Stimulated activated CD4-positive, alpha-beta T cell treated with anti-CD3 and anti-CD28 coated beads, Interleukin-4, amount 100 ng/mL, for 24 hours (primary cell): ENCODE measurements around the gene CELF2.

Experiments
- DNase-seq: peaks from one replicate; pipeline ENCODE4 v3.0.0-alpha.2; 2020

CELF2 gene

DNA sequence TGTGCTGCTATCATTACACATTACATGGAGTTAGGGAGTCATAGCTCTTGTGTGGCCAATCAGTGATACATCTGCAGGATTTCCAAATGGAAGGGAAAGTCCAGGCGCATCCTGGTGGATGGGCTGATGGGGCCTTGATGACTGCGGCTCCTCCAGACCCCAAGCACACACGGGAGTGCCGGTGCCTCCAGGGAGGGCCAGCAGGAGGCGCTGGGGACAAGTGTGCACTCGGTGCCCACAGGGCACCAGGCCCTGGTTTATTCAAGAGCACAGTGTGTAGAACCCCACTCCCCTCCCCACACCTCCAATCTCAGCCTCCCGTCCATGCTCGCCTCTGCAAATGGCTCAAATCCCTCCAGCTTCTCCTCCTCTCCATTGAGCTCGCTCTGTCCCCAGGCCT is 349.8 kb downstream of the CELF2 start:
- DNase-seq: no peak

DNA sequence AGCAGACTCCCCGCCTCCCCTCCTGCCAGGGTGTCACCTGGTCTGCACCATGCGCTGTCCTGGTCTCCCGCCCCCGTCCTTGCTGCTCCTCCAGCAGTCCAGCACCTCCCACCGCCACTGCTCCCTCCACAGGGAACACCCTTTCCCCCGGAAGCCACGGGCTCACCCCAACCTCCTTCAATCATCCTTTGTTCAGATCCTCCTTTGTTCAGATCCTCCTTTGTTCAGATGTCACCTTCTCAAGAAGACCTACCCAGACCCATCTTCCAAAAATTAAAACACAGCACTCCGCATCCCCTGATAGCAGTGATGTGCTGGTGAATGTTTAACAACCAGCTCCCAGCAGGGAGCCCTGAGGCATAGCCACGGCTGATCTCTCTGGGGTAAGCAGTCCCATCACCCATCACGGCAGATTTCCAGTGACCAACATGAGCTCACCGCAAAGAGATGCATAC is 356.1 kb downstream of the CELF2 start:
- no peak for DNase-seq

DNA sequence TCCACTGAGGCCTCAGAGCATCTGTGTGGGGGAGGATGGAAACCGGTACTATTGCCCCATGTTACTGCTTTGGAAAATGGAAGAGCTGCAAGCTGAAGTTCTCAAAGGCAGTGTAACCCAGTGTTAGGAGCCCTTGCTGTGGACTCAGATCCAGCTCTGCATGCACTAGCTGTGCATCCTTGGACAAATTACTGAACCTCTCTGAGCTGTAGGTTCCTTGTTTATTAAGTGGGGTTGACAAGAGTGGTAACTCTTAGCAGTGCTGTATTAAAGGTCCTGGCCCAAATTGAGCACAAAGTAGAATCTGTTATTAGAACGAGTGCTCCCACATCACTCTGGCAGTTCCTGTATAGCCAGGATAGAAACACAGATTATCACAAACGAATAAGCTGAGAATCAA is 359.6 kb downstream of the CELF2 start:
- DNase-seq: no peak

DNA sequence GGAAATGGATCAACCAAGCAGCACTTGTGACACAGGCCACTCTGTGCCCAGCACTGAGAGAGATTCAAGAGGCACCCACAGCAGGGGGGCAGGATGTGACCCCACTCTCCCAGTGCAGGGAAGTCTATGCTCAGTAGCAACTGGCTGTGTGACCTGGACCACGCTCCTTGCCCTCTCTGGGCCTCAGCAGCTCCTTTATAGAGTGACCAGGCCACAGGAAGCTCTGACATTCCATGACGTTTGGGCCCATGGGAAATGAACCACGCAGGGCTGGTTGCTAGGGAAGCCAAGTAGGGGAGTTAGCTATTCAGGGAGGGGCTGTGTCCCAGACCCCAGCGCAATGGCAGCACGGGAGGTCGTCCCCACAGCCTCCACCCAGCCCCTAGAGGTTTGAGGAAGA is 361.2 kb downstream of the CELF2 start:
- no peak for DNase-seq

DNA sequence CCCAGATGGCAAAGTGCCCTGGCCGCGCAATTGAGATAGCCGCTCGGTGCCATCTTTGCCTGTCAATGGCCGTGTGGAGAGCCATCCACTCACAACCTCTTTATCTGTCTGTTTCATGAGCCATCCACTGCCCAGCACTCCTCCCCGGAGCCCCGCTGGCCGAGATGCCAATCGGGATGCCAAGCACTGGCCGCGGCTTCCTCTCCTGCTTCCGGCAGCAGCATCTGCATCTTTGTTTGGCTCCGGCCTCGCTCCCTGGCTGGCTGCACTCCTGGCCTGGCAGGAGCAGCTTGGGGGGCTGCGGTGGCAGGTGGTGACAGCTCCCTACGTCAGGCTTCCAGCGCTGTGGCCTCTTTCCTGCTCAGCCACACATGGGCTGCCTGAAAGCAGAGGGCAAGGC is 362.1 kb downstream of the CELF2 start:
- no peak for DNase-seq

DNA sequence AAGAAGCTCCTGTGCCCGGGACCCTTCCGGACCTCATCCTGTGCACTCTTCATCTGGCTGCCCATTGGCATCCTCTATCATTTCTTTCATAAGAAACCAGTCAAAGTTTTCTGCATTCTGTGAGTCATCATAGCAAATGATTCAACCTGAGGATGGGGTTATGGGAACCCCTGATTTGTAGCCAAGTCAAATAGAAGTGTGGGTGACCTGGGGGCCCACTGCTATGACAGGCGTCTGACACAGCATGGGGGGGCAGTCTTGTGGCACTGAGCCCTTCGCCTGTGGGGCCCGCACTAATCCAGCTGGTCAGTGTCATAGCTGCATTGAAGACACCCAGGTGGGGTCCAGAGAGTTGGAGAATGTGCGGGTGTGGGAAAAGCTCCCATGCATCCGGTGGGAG is 363.4 kb downstream of the CELF2 start:
- DNase-seq: peak; percentile 12

DNA sequence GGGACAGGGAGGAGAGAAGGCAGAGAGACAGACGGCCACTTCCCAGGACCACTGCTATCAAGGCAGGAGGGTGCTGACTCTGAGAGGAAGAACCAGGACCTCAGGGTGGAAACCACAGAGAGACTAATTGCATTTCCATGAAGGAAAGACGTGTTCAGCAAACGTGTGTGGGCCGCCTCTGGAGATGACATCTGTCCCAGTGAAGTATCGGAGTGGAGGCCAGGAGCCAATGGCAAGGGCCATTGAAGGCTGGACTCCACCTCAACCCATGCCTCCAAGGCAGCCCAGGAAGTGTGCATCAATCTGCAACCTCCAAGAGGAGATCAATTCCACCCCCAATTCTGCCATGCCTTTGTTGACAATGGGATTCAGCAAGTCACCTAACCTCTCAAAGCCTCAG is 363.8 kb downstream of the CELF2 start:
- DNase-seq: no peak

DNA sequence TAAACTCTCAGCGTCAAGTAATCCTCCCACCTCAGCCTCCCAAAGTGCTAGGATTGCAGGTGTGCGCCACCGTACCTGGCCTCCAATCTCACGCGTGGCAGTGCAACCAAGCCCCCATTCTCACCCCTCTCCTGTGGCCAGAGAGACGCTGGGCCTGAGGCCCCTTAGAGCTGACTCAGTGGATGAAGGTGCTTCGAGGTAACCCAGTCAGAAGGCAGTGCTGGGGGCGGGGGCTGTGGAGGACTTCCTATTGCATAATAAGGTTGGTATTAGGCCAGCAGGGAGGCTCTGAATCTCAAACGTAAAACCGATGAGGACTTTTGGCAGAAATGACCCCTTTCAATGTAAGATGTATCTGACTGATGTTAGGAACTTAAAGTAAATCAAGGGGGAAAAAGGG is 364.5 kb downstream of the CELF2 start:
- DNase-seq: no peak

DNA sequence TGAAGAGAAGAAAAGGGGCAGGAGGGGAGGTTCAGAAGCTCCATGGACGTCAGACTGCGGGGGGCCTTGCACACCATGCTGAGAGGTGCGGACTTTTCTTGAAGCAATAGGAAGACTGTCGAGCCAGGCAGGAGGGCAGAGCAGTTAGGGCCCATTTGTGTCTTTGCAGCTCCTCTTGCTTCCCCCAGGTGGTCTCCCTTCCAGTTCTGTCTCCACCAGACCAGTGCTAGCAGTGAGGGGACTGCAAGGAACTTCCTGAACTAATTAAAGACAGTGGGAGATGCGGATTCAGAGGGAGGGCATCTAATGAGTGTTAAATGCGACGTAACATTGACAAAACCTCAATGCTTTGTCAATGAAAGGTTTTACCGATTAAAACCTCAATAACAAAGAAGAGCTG is 368.4 kb downstream of the CELF2 start:
- no peak for DNase-seq
